Duodenal mucosa (tissue), 2 donors: ENCODE data around the gene EXOC6B.

ENCODE experiments used
- H3K27ac ChIP-seq: one replicate; pipeline ENCODE4 v1.7.0; 2013; ENCODE audit warnings: low read depth, low read length
- H3K27me3 ChIP-seq, 2 donors: one replicate each; pipeline ENCODE4 v1.7.0; 2013; ENCODE audit warnings: low read length in 2 of 2, control low read depth in 1 of 2; ENCODE audit not compliant: insufficient read depth in 2 of 2, control insufficient read depth in 1 of 2
- H3K36me3 ChIP-seq, 2 donors: one replicate each; pipeline ENCODE4 v1.7.0; 2013; ENCODE audit warnings: low read length in 2 of 2, control low read depth in 1 of 2; ENCODE audit not compliant: insufficient read depth in 2 of 2, control insufficient read depth in 1 of 2
- H3K4me1 ChIP-seq, 2 donors: one replicate each; pipeline ENCODE4 v1.7.0; 2013; ENCODE audit warnings: low read length in 2 of 2, control low read depth in 1 of 2; ENCODE audit not compliant: insufficient read depth in 2 of 2, control insufficient read depth in 1 of 2
- H3K4me3 ChIP-seq, 2 donors: one replicate each; pipeline ENCODE4 v1.7.0; 2013; ENCODE audit warnings: low read length in 2 of 2, low read depth in 1 of 2
- H3K9ac ChIP-seq, 2 donors: one replicate each; pipeline ENCODE4 v1.7.0; 2013; ENCODE audit warnings: low read length in 2 of 2, low read depth in 1 of 2
- H3K9me3 ChIP-seq, 2 donors: one replicate each; pipeline ENCODE4 v1.7.0; 2013; ENCODE audit warnings: low read length in 2 of 2, control low read depth in 1 of 2; ENCODE audit not compliant: control insufficient read depth in 1 of 2

The EXOC6B gene

DNA sequence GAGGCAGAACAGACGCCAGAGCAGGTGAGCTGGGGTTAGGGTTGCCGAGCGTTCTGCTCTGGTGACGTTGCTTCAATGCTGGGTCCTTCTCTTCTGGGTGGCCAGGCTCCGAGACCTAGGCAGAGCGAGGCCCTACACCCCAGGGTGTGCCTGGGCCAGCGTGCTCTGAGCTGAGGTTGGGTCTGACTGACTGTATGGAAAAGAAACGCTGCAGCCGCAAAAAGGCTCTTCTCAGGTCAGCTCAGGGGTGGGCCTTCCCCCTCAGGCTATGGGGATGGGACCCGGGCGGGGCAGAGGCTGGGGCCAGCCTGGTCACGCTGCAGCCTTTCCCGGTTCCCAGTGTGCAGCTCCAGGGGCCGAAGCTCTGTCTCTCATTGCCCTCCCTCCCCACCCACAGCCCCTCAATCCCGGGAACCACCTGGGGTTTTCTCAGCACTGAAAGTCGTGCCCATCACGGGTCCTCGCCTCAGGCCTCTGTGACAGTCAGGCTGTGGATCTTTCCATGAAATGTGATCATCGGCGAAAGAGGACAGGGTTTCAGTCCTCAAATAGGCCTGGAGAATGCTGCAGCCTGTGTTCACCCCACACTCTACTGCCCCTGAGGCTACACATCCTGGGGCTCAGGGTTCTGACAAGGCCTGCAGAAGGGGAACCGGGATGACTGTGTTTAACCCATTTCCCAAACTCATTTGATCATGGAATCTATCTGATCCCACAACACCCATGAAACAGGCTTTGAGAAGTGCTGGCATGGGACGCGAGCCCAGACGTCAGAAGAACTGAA lies 697.6 kb downstream of the EXOC6B start:
- H3K9me3 ChIP-seq = no peaks in the 10 kb centered on the region
- H3K4me1 ChIP-seq = no peaks in the 10 kb centered on the region
- H3K4me3 ChIP-seq = no peak overlapping the region
- no peaks in the 10 kb centered on the region for H3K27me3 ChIP-seq
- H3K36me3 ChIP-seq = no peaks in the 10 kb centered on the region
- H3K9ac ChIP-seq = no peak overlapping the region
- H3K27ac ChIP-seq = no peak overlapping the region

DNA sequence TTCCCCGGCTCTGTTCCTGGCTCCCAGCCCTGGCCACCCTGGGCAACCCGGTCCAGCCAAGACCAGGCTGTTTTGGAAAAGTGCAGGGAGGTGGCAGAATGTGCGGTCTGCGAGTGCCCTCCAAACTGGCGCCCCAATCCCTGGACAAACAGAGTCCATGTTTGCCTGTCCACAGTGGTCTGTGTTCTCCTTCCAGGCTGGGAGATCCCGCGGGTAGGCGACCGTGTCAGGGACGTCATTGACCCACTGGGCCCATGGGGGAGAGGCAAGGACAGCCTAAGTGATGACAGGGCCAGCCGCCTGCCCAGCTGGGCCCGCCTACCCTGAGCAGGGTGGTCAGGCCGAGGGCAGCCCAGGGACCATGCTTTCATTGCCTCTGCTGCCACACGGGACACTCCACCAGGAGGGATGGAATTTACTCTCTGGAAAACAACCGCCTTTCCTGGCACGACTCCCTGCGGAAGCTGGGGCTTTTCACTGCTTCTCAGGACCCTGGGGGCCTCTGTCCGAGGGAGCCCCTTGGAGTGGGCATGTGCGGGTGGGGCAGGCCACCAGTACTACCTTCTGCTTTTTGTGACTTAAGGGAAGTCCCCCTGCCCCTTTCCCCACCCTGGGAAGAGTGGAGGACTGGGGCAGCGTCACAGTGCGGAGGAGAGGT lies 698.3 kb downstream of the EXOC6B start:
- Histone ChIP-seq H3K27ac (no peak overlapping the region), H3K27me3 (no peaks in the 10 kb centered on the region), H3K36me3 (no peaks in the 10 kb centered on the region), H3K4me1 (no peaks in the 10 kb centered on the region), H3K4me3 (no peak overlapping the region), H3K9me3 (no peaks in the 10 kb centered on the region), H3K9ac (no peak overlapping the region)

DNA sequence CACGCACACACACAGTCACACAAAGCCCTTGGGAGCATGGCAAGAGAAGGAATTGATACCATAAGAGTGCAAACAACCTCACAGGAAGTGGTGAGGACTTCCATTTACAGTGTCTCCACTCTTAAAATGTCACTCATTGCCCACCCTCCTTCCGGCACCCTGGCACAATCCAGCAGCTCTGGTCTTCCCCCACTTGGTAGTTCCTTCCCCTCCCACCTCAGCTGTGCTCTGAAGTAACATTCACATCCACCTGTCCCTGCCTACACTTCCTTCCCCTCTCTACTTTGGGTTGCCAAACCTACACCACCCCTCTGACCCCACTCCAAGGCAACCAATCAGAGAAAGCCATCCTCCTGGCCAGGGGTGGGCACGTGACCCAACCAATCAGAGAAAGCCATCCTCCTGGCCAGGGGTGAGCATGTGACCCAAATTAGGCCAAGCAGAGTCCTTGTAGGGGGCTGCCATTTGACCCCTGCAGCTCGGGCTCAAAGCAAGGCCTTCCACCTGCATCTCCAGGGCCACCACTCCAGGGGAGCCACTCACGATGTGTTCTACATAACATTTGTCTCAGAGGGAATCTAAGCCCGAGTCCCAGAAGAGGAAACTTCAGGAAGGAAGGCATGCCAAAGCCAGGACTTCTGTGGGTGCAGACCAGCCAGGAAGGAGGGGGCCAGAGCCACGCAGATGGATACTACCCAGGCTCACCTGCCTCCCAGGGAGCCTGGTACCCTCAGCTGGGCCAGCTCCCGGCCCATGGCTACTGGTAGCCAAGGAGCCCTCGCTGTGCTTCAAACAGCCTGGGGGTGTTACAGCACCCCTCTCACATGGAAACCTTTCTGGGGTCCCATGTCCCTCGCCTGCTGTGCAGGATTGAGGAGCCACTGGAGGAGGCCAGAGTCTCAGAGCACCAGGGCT lies 699.4 kb downstream of the EXOC6B start:
- no peaks in the 10 kb centered on the region for H3K9me3 ChIP-seq
- no peaks in the 10 kb centered on the region for H3K36me3 ChIP-seq
- no peak overlapping the region for H3K9ac ChIP-seq

More for the DNA sequence above, 699.4 kb downstream of the EXOC6B start:
- Histone ChIP-seq H3K27ac (no peak overlapping the region), H3K4me1 (no peaks in the 10 kb centered on the region), H3K4me3 (no peak overlapping the region), H3K27me3 (no peaks in the 10 kb centered on the region)
